ENCODE measurements around the gene VPS9D1. TPM values are rescaled to one million over a fixed set of nuclear protein-coding genes. Genes with fewer than 3 reads are reported as not detected.
A peak's percentile ranks its signal among the peaks of the same experiment; 100 is the strongest.

Gene VPS9D1
- total RNA-seq, 1 donor from 2014 or later = 15.6 TPM

GRCh38 chr16:89729293-89729692, 8.6 kb upstream of the VPS9D1 start:
- intact Hi-C loops (cut with DNase I) = no loop called here
- Histone ChIP-seq H3K9me3 (no peaks in the 10 kb centered on the region), H3K4me3 (no peak overlapping the region), H3K36me3 (peaks cover 92% of the 10 kb centered on the region), H3K27ac (no peak overlapping the region), H3K4me1 (peaks cover 13% of the 10 kb centered on the region), H3K27me3 (ENCODE audit: low read depth) (no peaks in the 10 kb centered on the region)
- DNase-seq = no peak
- no peak for TF ChIP-seq CTCF (IDR thresholded peaks at IDR 0.05)
- ATAC-seq = no peak

DNA sequence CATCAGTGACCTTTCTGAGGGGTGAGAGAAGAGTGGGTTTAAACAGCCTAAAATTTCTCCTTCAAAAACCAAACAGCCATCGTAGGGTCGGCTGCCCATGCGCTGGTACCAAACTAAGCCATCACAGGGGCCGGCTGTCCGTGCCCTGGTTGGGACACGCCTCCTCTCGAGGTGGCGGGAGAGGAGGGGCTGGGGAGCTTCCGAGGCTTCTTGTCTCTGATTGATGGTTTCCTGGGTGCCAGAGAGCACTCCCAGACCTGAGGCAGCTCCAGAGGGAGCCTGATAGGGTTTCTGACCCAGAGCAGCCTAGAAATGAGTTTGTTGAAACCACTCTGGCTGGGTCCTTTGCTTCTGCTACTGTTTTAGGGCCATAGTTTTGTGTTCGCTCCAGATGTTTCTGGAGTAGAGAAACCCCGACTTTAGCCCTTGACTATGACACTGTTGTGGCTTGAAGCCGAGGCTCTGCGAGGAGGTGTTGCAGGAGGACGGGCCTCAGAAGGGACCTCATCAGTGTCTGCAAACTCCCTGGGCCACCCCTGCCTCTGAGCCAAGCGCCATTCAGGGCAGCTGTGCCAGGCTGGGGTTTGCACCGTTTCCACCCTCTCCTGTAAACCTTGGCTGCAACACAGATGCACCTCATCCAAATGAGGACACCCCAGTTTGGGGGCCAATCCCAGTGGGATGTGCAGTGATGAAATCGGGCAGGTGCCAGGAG, 6.9 kb upstream of the VPS9D1 start:
- TF ChIP-seq CTCF (IDR thresholded peaks at IDR 0.05) = no peak
- peaks cover 93% of the 10 kb centered on the region for H3K36me3 ChIP-seq
- H3K27me3 ChIP-seq (ENCODE audit: low read depth) = no peaks in the 10 kb centered on the region
- DNase-seq (no peak), ATAC-seq (no peak)
- H3K4me3 ChIP-seq = no peak overlapping the region
- H3K27ac ChIP-seq = no peak overlapping the region
- H3K9me3 ChIP-seq = no peaks in the 10 kb centered on the region
- H3K4me1 ChIP-seq = peaks cover 31% of the 10 kb centered on the region
- intact Hi-C loops (cut with DNase I) = no loop called here

DNA sequence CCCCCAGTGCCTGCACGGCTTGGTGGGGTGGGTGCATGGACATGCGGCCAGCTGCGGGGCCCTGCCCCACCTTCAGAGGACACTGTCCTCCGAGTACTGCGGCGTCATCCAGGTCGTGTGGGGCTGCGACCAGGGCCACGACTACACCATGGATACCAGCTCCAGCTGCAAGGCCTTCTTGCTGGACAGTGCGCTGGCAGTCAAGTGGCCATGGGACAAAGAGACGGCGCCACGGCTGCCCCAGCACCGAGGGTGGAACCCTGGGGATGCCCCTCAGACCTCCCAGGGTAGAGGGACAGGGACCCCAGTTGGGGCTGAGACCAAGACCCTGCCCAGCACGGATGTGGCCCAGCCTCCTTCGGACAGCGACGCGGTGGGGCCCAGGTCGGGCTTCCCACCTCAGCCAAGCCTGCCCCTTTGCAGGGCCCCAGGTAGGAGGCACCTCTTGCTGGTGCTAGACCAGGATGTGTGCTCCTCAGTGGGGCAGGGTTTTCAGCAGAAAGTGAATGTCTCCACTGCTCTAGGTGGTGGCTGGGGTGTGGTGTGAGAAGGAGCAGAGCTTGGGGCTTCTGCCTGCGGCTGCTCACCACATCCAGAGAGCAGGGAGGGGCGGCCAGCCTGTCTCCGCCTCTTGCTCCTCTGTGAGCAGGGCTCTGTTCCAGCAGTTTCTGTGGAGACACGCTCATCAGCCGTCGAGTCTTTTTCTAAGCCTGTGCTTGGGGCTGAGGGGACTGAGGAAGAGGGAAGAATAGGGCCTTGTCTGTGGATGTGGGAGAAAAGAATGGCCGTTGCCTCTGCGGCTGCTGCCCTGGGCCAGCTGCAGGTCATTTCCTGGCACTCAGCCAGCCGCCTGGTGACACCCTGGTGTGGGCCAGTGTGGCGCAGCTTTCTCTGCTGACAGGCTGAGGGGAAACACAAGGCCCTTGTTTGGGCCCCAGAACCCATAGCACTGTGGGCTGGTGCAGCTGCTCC, 2.9 kb upstream of the VPS9D1 start:
- Histone ChIP-seq H3K4me1 (peaks cover 50% of the 10 kb centered on the region), H3K27me3 (ENCODE audit: low read depth) (no peaks in the 10 kb centered on the region), H3K9me3 (no peaks in the 10 kb centered on the region), H3K36me3 (peaks cover 53% of the 10 kb centered on the region), H3K4me3 (peak overlapping the region; percentile 90), H3K27ac (peak overlapping the region; percentile 97)
- intact Hi-C loops (cut with DNase I) = no loop called here
- ATAC-seq (no peak), DNase-seq (no peak)
- TF ChIP-seq CTCF (IDR thresholded peaks at IDR 0.05) = no peak

- DNase-seq (peak; percentile 95), ATAC-seq (peak; percentile 51 to 83)
- intact Hi-C loops (cut with DNase I) = no loop called here
- Histone ChIP-seq H3K27ac (peak overlapping the region; percentile 97), H3K4me1 (peaks cover 50% of the 10 kb centered on the region), H3K27me3 (ENCODE audit: low read depth) (no peaks in the 10 kb centered on the region), H3K9me3 (no peaks in the 10 kb centered on the region), H3K36me3 (peaks cover 45% of the 10 kb centered on the region), H3K4me3 (peak overlapping the region; percentile 90)
- no peak for TF ChIP-seq CTCF (IDR thresholded peaks at IDR 0.05)
These were observed 1.9 kb upstream of the VPS9D1 start for GRCh38 chr16:89722392-89723278.

All from lower lobe of right lung (tissue), 2 donors.